DND-41 (cell line): ENCODE measurements around the gene SLC26A2.

Source experiments
- ATAC-seq: fragments of 200-7000 bp; cut with Tn5 transposase; 3 replicates; pipeline ENCODE4 v1.9.1; 2021; ENCODE audit warnings: low read depth; ENCODE audit not compliant: insufficient read depth
- DNase-seq: peaks from one replicate; pipeline ENCODE4 v3.0.0-alpha.2; 2020
- H2AFZ ChIP-seq: 2 replicates; pipeline ENCODE4 v1.6.0; 2012; ENCODE audit warnings: low read depth, low read length
- H3K27ac ChIP-seq: 2 replicates; pipeline ENCODE4 v1.5.1; 2012; ENCODE audit warnings: low read length, inconsistent platforms
- H3K27me3 ChIP-seq: fragments of 200-600 bp; sonication (generic); 2 replicates; pipeline ENCODE4 v1.6.0; 2012; ENCODE audit warnings: low read length, mild to moderate bottlenecking, inconsistent platforms; ENCODE audit not compliant: insufficient read depth, poor library complexity
- H3K36me3 ChIP-seq: 2 replicates; pipeline ENCODE4 v1.5.1; 2012; ENCODE audit warnings: low read length, inconsistent platforms; ENCODE audit not compliant: insufficient read depth
- H3K4me1 ChIP-seq: 2 replicates; pipeline ENCODE4 v1.5.1; 2012; ENCODE audit warnings: mild to moderate bottlenecking, low read length; ENCODE audit not compliant: insufficient read depth
- H3K4me2 ChIP-seq: 2 replicates; pipeline ENCODE4 v1.6.0; 2012; ENCODE audit warnings: mild to moderate bottlenecking, moderate library complexity, low read length, inconsistent platforms; ENCODE audit not compliant: insufficient read depth
- H3K4me3 ChIP-seq, 2 experiments: fragments of 200-600 bp in 1 of 2; shearing (Covaris generic) in 1 of 2; 2 replicates each; pipeline ENCODE4 v1.5.1; 2012 to 2016; ENCODE audit warnings: inconsistent platforms in 2 of 2, low read length in 2 of 2, mild to moderate bottlenecking in 2 of 2, low read depth in 1 of 2, moderate library complexity in 1 of 2
- H3K79me2 ChIP-seq: 2 replicates; pipeline ENCODE4 v1.6.0; 2012; ENCODE audit warnings: low read length, inconsistent platforms; ENCODE audit not compliant: insufficient read depth
- H3K9ac ChIP-seq: 2 replicates; pipeline ENCODE4 v1.6.0; 2012; ENCODE audit warnings: low read depth, mild to moderate bottlenecking, inconsistent platforms, low read length, moderate library complexity
- H3K9me3 ChIP-seq: 2 replicates; pipeline ENCODE4 v1.5.1; 2012; ENCODE audit warnings: low read length, moderate library complexity, mild to moderate bottlenecking, inconsistent platforms; ENCODE audit not compliant: insufficient read depth, severe bottlenecking
- H4K20me1 ChIP-seq: 2 replicates; pipeline ENCODE4 v1.6.0; 2012; ENCODE audit warnings: low read length; ENCODE audit not compliant: insufficient read depth
- CTCF ChIP-seq: IDR thresholded peaks from 2 replicates; pipeline ENCODE4 v1.5.1; 2012; ENCODE audit warnings: borderline replicate concordance, low read length, moderate library complexity, mild to moderate bottlenecking; ENCODE audit not compliant: poor library complexity, severe bottlenecking; ENCODE audit errors: extremely low read depth
- EZH2 ChIP-seq: IDR thresholded peaks from 3 replicates; pipeline ENCODE4 v1.6.1; 2012; ENCODE audit warnings: borderline replicate concordance, low read depth, mild to moderate bottlenecking, moderate library complexity, low read length, inconsistent platforms; ENCODE audit not compliant: severe bottlenecking

The SLC26A2 gene

GRCh38 chr5:149981206-149981605 is 20.6 kb downstream of the SLC26A2 start:
- Histone ChIP-seq H4K20me1 (no peaks in the 10 kb centered on the region; the same call in 1 of the 2 replicates), H3K4me2 (no peak overlapping the region), H3K27me3 (no peaks in the 10 kb centered on the region), H3K9me3 (no peaks in the 10 kb centered on the region), H3K79me2 (no peaks in the 10 kb centered on the region), H2AFZ (no peak overlapping the region), H3K36me3 (peaks cover 38% of the 10 kb centered on the region), H3K4me3 (no peak overlapping the region), H3K27ac (no peak overlapping the region), H3K4me1 (no peaks in the 10 kb centered on the region), H3K9ac (no peak overlapping the region)
- ATAC-seq (no peak), DNase-seq (no peak)
- TF ChIP-seq EZH2 (no peak), CTCF (no peak)

DNA sequence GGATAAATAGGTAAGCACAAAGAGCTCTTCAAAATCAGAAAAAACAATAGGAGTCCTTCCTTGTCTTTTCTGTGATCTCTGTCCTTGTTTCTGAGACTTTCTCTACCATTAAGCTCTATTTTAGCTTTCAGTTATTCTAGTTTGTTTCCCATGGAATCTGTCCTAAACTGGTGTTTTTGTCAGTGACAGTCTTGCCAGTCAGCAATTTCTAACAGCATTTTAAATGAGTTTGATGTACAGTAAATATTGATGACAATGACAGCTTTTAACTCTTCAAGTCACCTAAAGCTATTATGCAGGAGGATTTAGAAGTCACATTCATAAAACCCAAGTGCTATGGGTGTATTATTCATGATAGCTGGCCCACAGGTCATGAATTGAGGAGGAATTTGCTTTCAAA is 21.9 kb downstream of the SLC26A2 start:
- ATAC-seq (no peak), DNase-seq (no peak)
- TF ChIP-seq CTCF = no peak
- no peak for TF ChIP-seq EZH2
- H3K4me1 ChIP-seq = no peaks in the 10 kb centered on the region
- peaks cover 37% of the 10 kb centered on the region for H3K36me3 ChIP-seq
- no peak overlapping the region for H3K9ac ChIP-seq
- no peak overlapping the region for H2AFZ ChIP-seq
- H4K20me1 ChIP-seq = no peaks in the 10 kb centered on the region; the same call in 1 of the 2 replicates
- no peak overlapping the region for H3K4me2 ChIP-seq
- no peaks in the 10 kb centered on the region for H3K79me2 ChIP-seq
- H3K27ac ChIP-seq = no peak overlapping the region
- H3K4me3 ChIP-seq = no peak overlapping the region
- H3K9me3 ChIP-seq = no peaks in the 10 kb centered on the region
- no peaks in the 10 kb centered on the region for H3K27me3 ChIP-seq

GRCh38 chr5:149988126-149988525 is 27.6 kb downstream of the SLC26A2 start:
- Histone ChIP-seq H3K9ac (no peak overlapping the region), H3K4me3 (no peak overlapping the region), H2AFZ (no peak overlapping the region), H3K79me2 (no peaks in the 10 kb centered on the region), H4K20me1 (no peaks in the 10 kb centered on the region; the same call in 1 of the 2 replicates), H3K4me1 (no peaks in the 10 kb centered on the region), H3K27ac (no peak overlapping the region), H3K27me3 (no peaks in the 10 kb centered on the region), H3K4me2 (no peak overlapping the region), H3K9me3 (no peaks in the 10 kb centered on the region), H3K36me3 (peaks cover 3% of the 10 kb centered on the region; the same call in 1 of the 2 replicates)
- TF ChIP-seq EZH2 = no peak
- TF ChIP-seq CTCF = no peak
- DNase-seq (no peak), ATAC-seq (no peak)
